GM19452 (cell line): Measurements from ENCODE around the gene SPATS1.
"Not testable (repeated sequence)": the region's sequence is repeated elsewhere in the genome, so short reads cannot be mapped to it uniquely, and the experiment has no call there.

Experiments
- ATAC-seq: cut with Tn5 transposase; IDR thresholded peaks from one replicate; pipeline ENCODE4 v1.9.1; 2021; ENCODE audit not compliant: unreplicated experiment

Gene SPATS1

GRCh38 chr6:44339763-44340625, 2.5 kb upstream of the SPATS1 start:
- ATAC-seq = no peak

DNA sequence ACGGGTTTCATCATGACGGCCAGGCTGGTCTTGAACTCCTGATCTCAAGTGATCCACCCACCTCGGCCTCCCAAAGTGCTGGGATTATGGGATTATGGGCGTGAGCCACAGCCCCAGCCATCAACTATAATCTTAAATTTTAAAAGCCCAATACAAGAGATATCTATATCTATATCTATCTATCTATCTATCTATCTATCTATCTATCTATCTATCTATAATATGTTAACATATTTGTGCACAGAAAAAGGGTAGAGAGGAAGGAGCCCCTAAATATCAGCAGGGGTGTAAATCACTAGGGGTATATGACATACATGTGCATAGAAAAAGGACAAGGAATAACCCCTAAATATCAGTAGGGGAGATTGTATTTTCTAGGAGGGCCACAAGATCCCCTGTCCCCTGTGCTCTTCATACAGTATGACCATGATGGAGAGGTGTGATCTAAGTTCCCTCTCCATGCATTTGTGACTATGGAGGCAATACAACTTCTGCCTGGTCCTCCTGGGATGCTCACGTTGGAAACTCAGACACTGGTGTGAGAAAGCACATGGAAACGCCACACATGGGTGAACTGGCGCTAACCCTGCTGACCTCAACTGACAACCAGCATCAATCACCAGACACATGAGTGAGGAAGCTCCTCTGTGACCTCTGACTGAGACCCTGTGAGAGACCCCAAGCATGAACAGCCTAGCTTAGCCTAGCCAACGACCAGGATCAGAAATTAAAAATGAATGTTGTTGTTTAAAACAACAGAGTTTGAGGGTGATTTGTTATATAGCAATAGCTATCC, 1.2 kb upstream of the SPATS1 start:
- no peak for ATAC-seq

GRCh38 chr6:44342052-44342451, 398 bp upstream of the SPATS1 start:
- ATAC-seq = no peak

DNA sequence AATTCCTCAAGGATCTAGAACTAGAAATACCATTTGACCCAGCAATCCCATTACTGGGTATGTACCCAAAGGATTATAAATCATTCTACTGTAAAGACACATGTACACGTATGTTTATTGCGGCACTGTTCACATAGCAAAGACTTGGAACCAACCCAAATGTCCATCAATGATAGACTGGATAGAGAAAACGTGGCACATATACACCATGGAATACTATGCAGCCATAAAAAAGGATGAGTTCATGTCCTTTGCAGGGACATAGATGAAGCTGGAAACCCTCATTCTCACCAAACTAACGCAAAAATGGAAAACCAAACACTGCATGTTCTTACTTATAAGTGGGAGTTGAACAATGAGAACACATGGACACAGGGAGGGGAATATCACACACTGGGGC, 4.4 kb downstream of the SPATS1 start:
- ATAC-seq = not testable (repeated sequence)

DNA sequence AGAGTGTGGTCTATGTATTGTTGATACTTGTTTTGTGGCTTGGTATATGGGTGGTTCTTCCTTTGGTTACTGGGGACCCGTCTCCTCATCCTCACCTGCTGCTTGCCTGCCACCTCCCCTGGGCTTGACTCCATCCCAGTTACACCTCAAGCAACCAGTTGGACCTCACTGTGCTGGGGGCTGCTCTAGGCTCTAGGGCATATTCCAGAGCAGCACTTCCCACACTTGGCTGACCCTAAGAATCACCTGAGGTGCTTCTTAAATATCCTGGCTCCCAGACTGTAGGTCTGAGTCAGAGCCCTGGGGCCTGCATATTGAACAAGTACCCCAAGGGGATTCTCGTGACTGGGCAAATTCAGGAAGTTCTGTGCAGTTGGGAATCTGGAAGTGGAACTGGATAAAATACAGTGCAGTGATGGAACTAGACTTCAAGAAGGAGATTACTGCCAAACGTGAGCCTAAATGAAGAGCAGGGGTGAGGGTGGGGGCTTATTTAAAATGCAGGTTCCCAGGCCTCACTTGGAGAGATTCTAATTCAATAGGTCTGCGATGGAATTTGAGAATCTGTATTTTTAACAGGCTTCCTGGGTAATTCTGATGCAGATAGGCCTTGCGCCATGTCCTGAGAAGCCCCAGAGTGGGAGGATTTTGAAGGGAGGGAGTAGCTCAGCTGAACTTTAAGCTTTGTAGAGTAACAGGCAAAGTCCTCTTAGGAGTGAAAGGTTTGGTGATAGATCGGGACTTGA, 7.6 kb downstream of the SPATS1 start:
- ATAC-seq = no peak

DNA sequence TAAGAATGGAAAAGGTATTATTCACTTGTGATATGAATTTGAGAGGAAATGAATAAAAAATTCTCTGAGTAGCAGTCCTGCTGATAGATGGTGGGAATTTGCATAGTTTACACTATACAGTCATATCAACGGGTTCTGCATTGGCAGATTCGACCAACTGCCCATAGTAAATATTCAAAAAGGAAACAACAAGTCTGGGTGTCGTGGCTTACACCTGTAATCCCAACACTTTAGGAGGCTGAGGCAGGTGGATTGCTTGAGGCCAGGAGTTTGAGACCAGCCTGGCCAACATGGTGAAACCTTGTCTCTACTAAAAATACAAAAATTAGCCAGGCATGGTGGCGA, 8.2 kb downstream of the SPATS1 start:
- not testable (repeated sequence) for ATAC-seq

- no peak for ATAC-seq
Measured at GRCh38 chr6:44352259-44352658, 9.8 kb downstream of the SPATS1 start.

GRCh38 chr6:44353336-44353735, 10.9 kb downstream of the SPATS1 start:
- no peak for ATAC-seq

DNA sequence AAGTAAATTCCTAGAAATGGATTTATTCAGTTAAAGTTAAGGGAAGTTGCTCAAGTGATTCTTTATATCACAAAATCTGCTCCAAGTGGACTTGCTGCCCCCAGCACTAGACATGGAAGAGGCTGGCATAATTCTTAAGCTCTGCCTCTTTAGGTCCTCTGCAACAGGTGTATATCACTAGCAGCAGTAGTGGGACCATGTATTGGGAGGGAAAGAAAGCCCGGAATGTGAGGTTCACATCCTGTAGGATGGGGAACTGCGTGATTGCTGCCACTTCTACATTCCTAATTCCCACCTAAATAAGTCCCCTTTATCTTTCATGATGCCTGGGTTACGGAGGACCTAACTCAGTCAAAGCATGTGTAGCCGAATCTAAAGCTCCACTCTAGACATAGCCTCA, 13.2 kb downstream of the SPATS1 start:
- no peak for ATAC-seq

DNA sequence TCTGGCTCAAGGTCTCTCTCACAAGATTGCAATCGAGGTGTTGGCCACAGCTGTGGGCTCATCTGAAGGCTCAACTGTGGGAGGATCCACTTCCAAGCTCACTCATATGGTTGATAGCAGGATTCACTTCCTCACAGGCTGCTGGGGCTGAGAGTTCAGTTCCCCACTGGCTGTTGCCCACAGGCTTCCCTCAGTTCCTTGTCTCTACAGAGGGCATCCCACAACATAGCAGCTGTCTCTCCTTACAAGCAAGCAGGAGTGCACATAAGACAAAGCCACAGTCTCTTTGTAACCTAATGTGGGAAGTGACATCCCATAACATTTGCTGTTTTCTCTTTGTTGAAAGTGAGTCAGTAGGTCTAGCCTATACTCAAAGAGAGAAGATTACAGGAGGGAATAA, 14.0 kb downstream of the SPATS1 start:
- no peak for ATAC-seq

DNA sequence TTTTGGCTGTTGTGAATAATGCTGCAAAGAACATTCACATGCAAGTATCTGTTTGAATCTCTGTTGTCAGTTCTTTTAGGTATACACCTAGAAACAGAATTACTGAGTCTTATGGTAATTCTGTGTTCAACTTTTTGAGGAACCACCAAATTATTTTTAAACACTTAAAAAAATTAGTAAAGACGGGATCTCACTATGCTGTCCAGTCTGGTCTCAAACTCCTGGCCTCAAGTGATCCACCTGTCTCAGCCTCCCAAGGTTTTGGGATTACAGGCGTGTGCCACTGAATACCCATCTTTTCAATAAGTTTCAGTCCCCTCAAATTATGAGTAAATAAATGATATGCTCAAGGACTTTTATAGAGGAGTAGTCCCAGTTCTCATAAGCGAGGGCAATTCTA, 17.5 kb downstream of the SPATS1 start:
- ATAC-seq = no peak

DNA sequence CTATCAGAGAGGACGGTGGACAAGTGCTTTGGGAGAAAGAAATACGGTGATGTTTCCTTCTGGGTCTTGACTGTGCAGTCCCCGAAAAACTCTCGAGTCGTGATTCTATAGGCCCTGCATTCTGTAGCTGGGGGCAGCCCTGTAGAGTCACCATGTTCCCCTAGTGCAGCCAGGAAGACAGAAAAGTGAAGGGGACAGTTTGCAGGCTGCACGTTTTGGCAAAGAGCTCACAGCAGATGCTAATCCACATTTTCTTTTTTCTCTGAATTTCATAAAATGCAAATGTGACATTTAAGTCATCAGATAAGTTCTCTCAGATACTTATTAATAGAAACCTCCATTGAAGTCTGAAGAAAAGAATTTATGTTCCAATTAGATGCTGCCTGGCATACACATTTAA, 19.5 kb downstream of the SPATS1 start:
- ATAC-seq = no peak

DNA sequence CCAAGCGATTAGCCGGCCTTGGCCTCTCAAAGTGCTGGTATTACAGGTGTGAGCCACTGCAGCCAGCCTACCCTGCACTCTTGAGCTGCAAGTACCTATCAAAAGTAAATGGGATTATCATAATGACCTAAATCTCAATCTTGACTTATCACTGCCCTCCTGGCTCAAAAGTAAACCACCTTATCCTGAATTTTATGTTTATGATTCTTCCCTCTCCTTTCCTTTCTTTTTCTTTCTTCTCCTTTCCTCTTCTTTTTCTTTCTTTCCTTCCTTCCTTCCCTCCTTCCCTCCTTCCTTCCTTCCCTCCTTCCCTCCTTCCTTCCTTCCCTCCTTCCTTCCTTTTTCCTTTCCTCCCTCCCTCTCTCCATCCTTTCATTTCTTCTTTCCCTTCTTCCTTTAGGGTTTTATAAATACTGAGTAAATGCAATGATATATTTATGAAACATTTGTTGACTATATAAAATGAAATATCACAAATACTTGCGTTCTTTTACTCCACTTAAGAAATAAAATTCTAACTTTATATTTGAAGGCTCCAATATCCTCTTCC, 21.0 kb downstream of the SPATS1 start:
- ATAC-seq = no peak

DNA sequence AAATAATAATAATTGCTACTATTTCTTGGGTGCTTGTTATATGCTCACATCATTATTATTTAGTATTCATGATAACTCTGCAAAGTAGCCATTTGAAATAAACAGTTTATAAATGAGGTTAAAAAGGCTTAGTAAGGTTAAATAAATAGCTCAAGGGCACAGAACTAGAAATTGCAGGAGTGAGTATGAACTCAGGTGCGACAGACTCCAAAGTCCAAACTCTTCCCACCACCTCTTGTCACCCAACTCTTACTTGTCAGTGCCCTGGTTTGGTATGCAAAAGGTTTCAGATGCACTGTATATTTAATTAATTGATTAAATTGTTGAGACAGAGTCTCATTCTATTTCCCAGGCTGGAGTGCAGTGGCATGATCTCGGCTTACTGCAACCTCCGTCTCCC, 24.3 kb downstream of the SPATS1 start:
- ATAC-seq = no peak

GRCh38 chr6:44367681-44368080, 25.2 kb downstream of the SPATS1 start:
- no peak for ATAC-seq

DNA sequence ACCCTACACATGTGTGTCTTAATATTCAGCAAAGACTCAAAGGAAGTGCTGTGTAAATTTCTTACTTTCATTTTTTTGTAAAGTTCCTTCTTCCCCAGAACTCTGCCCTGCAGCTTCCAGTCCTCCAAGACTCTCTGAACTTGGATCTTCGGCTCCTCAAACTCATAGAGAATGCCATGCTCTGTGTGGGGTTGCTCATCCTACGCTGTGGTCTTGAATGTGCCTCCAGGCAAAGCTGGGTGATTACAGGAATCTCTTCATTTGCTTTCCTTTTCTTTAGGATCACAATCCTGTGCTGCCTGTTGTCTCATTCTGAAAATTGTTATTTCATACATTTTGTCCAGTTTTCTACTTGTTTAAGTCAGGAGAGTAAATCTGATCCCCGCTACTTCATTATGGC, 30.6 kb downstream of the SPATS1 start:
- no peak for ATAC-seq

- no peak for ATAC-seq
Measured at GRCh38 chr6:44373787-44374186, 31.3 kb downstream of the SPATS1 start.

DNA sequence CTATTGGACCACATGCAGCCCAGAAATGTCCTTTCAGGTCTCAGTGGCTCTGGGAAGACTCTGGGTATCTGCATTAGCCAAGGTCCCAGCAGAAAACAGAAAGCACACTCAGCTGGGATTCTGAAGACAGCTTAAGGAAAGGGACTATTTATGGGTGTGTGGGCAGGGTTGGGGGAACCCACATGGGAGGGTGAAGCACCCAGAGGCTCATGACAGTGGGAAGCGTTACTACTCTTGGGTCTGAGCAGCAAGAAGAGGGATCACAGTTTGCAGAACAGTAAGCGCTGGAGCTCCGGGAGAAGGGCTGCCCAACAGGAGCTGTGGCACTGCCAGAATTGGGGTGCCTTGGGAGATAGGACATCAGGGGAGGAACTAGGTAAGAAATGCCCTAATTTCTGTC, 32.6 kb downstream of the SPATS1 start:
- no peak for ATAC-seq

GRCh38 chr6:44377484-44377883, 35.0 kb downstream of the SPATS1 start:
- ATAC-seq = no peak

- no peak for ATAC-seq
Measured at GRCh38 chr6:44377971-44378370, 35.5 kb downstream of the SPATS1 start.

GRCh38 chr6:44381739-44382138, 39.3 kb downstream of the SPATS1 start:
- ATAC-seq = no peak
